ENCODE data around the gene LTB4R. TPM values are rescaled to one million over a fixed set of nuclear protein-coding genes. Genes with fewer than 3 reads are reported as not detected.
A peak's percentile ranks its signal among the peaks of the same experiment; 100 is the strongest.

The LTB4R gene
- total RNA-seq, 1 donor from 2014 or later = 5.3 TPM

GRCh38 chr14:24280797-24281460, 30.4 kb upstream of the LTB4R start:
- Mint-ChIP-seq H3K36me3 (ENCODE audit: low read depth) (no peaks in the 10 kb centered on the region), H3K4me3 (no peak overlapping the region), H3K9me3 (no peaks in the 10 kb centered on the region), H3K27me3 (ENCODE audit: low read depth) (no peaks in the 10 kb centered on the region), H3K4me1 (no peaks in the 10 kb centered on the region), H3K27ac (ENCODE audit: unreplicated experiment) (no peak overlapping the region)
- TF ChIP-seq CTCF (conservative IDR thresholded peaks at IDR 0.05) = no peak
- DNase-seq (ENCODE audit: low read depth, low spot score) = no peak

DNA sequence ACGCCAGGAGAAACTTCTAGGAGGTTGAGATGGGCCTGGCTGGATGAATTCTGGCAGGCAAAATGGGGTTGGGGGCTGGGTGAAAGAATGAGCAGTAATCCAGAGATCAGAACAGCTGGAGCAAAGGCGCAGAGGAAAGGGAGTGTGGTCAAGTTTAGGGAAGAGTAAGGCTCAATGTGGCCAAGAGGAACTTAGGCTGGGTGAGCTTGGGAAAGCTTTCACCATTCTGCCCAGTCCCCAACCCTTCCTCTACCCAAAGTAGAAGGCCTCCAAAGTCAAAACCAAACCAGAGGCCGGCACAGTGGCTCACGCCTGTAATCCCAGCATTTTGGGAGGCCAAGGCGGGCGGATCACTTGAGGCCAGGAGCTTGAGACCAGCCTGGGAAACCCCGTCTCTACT, 29.7 kb upstream of the LTB4R start:
- no peaks in the 10 kb centered on the region for H3K4me1 Mint-ChIP-seq
- no peak for TF ChIP-seq CTCF (conservative IDR thresholded peaks at IDR 0.05)
- no peak overlapping the region for H3K4me3 Mint-ChIP-seq
- no peaks in the 10 kb centered on the region for H3K36me3 Mint-ChIP-seq (ENCODE audit: low read depth)
- H3K27ac Mint-ChIP-seq (ENCODE audit: unreplicated experiment) = no peak overlapping the region
- H3K27me3 Mint-ChIP-seq (ENCODE audit: low read depth) = no peaks in the 10 kb centered on the region
- DNase-seq (ENCODE audit: low read depth, low spot score) = no peak
- H3K9me3 Mint-ChIP-seq = no peaks in the 10 kb centered on the region

- DNase-seq (ENCODE audit: low read depth, low spot score) = no peak
- no peak overlapping the region for H3K4me3 Mint-ChIP-seq
- H3K4me1 Mint-ChIP-seq = no peaks in the 10 kb centered on the region
- no peaks in the 10 kb centered on the region for H3K27me3 Mint-ChIP-seq (ENCODE audit: low read depth)
- TF ChIP-seq CTCF (conservative IDR thresholded peaks at IDR 0.05) = no peak
- H3K36me3 Mint-ChIP-seq (ENCODE audit: low read depth) = no peaks in the 10 kb centered on the region
- no peaks in the 10 kb centered on the region for H3K9me3 Mint-ChIP-seq
- H3K27ac Mint-ChIP-seq (ENCODE audit: unreplicated experiment) = no peak overlapping the region
Measured at GRCh38 chr14:24282736-24283135, 28.6 kb upstream of the LTB4R start.

GRCh38 chr14:24283796-24284460, 27.4 kb upstream of the LTB4R start:
- Mint-ChIP-seq H3K27me3 (ENCODE audit: low read depth) (no peaks in the 10 kb centered on the region), H3K36me3 (ENCODE audit: low read depth) (no peaks in the 10 kb centered on the region), H3K4me3 (no peak overlapping the region), H3K9me3 (no peaks in the 10 kb centered on the region), H3K4me1 (no peaks in the 10 kb centered on the region), H3K27ac (ENCODE audit: unreplicated experiment) (peak overlapping the region; percentile 84)
- no peak for TF ChIP-seq CTCF (conservative IDR thresholded peaks at IDR 0.05)
- no peak for DNase-seq (ENCODE audit: low read depth, low spot score)

DNA sequence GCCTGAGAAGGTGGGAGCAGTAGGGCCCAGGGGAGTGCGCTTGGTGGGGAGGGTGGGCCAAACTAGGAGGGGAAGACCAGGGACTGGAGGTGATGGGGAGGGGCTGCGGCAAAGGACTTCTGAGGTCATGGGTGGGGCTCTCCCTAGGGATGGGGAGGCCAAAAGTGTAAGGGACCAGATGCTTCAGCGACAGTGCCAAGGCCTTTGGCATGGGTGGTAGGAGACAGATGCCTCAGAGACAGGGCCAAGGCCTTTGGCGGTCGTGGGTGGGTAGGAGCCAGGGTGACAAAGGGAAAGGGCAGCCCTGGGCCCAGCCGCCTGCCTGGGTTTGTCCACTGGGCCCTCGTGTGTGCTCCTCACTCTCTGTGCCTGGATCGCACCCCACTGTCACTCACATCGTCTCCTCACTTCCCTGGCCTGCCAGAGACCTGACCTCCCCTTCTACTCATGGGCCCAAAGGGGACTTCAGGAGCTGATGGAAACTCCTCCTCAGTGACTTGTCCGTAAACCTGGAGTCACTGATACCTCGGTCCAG, 26.7 kb upstream of the LTB4R start:
- Mint-ChIP-seq H3K27ac (ENCODE audit: unreplicated experiment) (no peak overlapping the region), H3K9me3 (no peaks in the 10 kb centered on the region), H3K27me3 (ENCODE audit: low read depth) (no peaks in the 10 kb centered on the region), H3K36me3 (ENCODE audit: low read depth) (no peaks in the 10 kb centered on the region), H3K4me3 (no peak overlapping the region), H3K4me1 (no peaks in the 10 kb centered on the region)
- TF ChIP-seq CTCF (conservative IDR thresholded peaks at IDR 0.05) = no peak
- no peak for DNase-seq (ENCODE audit: low read depth, low spot score)
